GM19468 (cell line): ENCODE data around the gene HIF1A.

ENCODE experiments used
- ATAC-seq: cut with Tn5 transposase; IDR thresholded peaks from one replicate; pipeline ENCODE4 v1.9.1; 2021; ENCODE audit warnings: mild to moderate bottlenecking, moderate library complexity, moderate number of reproducible peaks; ENCODE audit not compliant: unreplicated experiment; ENCODE audit errors: extremely low read depth

HIF1A gene

GRCh38 chr14:61671082-61671481 lies 24.2 kb upstream of the HIF1A start:
- ATAC-seq: peak; percentile 83

GRCh38 chr14:61672796-61673195 lies 22.5 kb upstream of the HIF1A start:
- no peak for ATAC-seq

GRCh38 chr14:61673305-61673704 lies 22.0 kb upstream of the HIF1A start:
- ATAC-seq: no peak

- no peak for ATAC-seq
These were observed 20.0 kb upstream of the HIF1A start for GRCh38 chr14:61675291-61675690.

- no peak for ATAC-seq
These were observed 17.8 kb upstream of the HIF1A start for GRCh38 chr14:61677479-61677878.

- ATAC-seq: no peak
These were observed 16.3 kb upstream of the HIF1A start for GRCh38 chr14:61678975-61679374.

GRCh38 chr14:61681413-61681812 lies 13.9 kb upstream of the HIF1A start:
- ATAC-seq: no peak

GRCh38 chr14:61683108-61683507 lies 12.2 kb upstream of the HIF1A start:
- ATAC-seq: no peak

- no peak for ATAC-seq
These were observed 5.3 kb upstream of the HIF1A start for GRCh38 chr14:61690039-61690438.

- ATAC-seq: no peak
These were observed 4.3 kb upstream of the HIF1A start for GRCh38 chr14:61690982-61691381.

GRCh38 chr14:61691495-61691894 lies 3.8 kb upstream of the HIF1A start:
- no peak for ATAC-seq

- ATAC-seq: no peak
These were observed 1.3 kb upstream of the HIF1A start for GRCh38 chr14:61694039-61694438.

- ATAC-seq: no peak
These were observed 598 bp downstream of the HIF1A start for GRCh38 chr14:61695695-61696527.

- ATAC-seq: no peak
These were observed 1.5 kb downstream of the HIF1A start for GRCh38 chr14:61696753-61697318.

- ATAC-seq: no peak
These were observed 3.1 kb downstream of the HIF1A start for GRCh38 chr14:61698206-61698980.

- ATAC-seq: no peak
These were observed 3.7 kb downstream of the HIF1A start for GRCh38 chr14:61699027-61699426.

- ATAC-seq: no peak
These were observed 5.0 kb downstream of the HIF1A start for GRCh38 chr14:61700104-61700886.

- ATAC-seq: no peak
These were observed 6.6 kb downstream of the HIF1A start for GRCh38 chr14:61701946-61702345.

- no peak for ATAC-seq
These were observed 8.2 kb downstream of the HIF1A start for GRCh38 chr14:61703342-61704129.

GRCh38 chr14:61704554-61704953 lies 9.2 kb downstream of the HIF1A start:
- ATAC-seq: no peak
